ENCODE results near the gene SLC22A2. TPM values are rescaled to one million over a fixed set of nuclear protein-coding genes. Genes with fewer than 3 reads are reported as not detected.

Gene SLC22A2
- total RNA-seq, 1 donor from 2014 or later: not detected

DNA sequence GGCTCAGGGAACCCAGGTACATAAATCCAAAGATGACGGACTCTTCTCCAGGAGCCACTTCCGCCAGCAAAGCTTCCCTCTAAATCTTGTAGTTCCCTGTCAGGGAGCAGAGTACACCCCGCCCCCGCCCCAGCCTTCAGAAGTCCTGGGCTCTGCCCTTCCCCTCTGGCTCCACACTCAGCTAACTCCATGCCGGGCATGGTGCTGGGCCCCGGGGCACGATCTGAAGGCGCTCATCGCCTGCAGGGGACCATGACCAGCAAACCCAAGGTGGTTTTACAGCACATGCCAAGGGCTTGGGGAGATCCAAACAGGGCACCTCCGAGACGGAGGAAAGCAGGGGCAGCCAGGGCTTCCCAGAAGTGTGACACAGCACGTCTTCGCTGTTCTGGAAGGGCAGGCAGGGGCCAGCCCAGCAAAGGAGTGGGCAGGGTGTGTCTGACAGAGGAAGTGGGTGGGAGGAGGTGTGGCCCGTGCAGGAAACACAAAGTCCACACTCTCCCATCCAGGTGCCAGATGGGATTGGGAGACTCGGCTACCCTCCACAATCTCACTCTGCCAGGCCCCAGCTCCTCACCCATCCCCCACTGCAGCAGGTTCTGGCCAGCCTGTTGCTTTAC, 41.6 kb upstream of the SLC22A2 start:
- Histone ChIP-seq H3K36me3 (no peaks in the 10 kb centered on the region), H3K4me3 (no peak overlapping the region), H3K27me3 (ENCODE audit: low read depth) (no peaks in the 10 kb centered on the region), H3K9me3 (no peaks in the 10 kb centered on the region), H3K4me1 (no peaks in the 10 kb centered on the region), H3K27ac (no peak overlapping the region)
- intact Hi-C loops (cut with DNase I): no loop called here
- no peak for DNase-seq
- ATAC-seq: peak in 1 of 2 donors; percentile 33
- TF ChIP-seq, protein P1, sequence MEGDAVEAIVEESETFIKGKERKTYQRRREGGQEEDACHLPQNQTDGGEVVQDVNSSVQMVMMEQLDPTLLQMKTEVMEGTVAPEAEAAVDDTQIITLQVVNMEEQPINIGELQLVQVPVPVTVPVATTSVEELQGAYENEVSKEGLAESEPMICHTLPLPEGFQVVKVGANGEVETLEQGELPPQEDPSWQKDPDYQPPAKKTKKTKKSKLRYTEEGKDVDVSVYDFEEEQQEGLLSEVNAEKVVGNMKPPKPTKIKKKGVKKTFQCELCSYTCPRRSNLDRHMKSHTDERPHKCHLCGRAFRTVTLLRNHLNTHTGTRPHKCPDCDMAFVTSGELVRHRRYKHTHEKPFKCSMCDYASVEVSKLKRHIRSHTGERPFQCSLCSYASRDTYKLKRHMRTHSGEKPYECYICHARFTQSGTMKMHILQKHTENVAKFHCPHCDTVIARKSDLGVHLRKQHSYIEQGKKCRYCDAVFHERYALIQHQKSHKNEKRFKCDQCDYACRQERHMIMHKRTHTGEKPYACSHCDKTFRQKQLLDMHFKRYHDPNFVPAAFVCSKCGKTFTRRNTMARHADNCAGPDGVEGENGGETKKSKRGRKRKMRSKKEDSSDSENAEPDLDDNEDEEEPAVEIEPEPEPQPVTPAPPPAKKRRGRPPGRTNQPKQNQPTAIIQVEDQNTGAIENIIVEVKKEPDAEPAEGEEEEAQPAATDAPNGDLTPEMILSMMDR (IDR thresholded peaks at IDR 0.05): no peak

GRCh38 chr6:160299559-160299958, 40.9 kb upstream of the SLC22A2 start:
- ATAC-seq (no peak), DNase-seq (no peak)
- Histone ChIP-seq H3K9me3 (no peaks in the 10 kb centered on the region), H3K27ac (no peak overlapping the region), H3K36me3 (no peaks in the 10 kb centered on the region), H3K4me3 (no peak overlapping the region), H3K27me3 (ENCODE audit: low read depth) (no peaks in the 10 kb centered on the region), H3K4me1 (no peaks in the 10 kb centered on the region)
- TF ChIP-seq, protein P1 (IDR thresholded peaks at IDR 0.05): no peak
- intact Hi-C loops (cut with DNase I): no loop called here

DNA sequence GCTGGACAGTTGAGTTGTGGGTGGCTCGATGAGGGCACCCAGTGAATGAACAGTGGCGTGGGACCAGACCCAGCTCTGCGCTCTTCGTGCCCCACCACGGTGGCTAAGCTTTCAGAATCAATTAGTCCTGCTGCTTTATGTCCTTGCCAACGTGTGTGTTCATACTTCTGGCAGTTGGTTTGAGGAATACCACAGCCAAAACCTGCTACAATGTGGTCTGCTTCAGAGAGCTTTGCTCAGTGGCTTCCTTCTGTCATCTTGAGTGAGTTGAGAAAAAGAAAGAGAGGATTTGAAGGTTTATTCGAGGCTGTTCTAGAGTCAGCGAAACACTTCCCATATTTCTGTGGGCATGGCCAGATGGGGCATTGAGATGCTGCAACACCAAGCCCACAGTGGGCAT, 39.5 kb upstream of the SLC22A2 start:
- Histone ChIP-seq H3K4me3 (no peak overlapping the region), H3K27ac (no peak overlapping the region), H3K4me1 (no peaks in the 10 kb centered on the region), H3K36me3 (no peaks in the 10 kb centered on the region), H3K9me3 (no peaks in the 10 kb centered on the region), H3K27me3 (ENCODE audit: low read depth) (no peaks in the 10 kb centered on the region)
- intact Hi-C loops (cut with DNase I): no loop called here
- TF ChIP-seq, protein P1 (IDR thresholded peaks at IDR 0.05): no peak
- ATAC-seq (no peak), DNase-seq (no peak)

DNA sequence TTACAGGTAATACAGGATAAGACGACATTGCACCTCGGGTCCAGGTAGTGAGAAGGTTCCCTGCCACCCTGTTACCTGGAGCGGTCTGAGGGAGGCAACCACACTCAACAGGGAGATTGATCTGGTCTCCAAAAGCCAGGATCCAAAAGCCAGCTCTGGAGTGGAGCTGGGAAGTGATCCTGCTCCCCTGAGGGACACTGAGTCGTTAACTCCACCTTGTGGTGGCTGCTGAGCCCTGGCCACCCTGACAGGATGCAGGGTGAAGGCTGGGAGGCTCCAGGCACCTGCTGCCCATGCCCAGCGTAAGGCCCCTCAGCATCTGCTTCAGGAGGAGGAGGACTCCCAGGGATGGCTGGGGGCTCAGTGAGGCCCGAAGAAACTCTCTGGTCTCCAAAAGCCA, 38.7 kb upstream of the SLC22A2 start:
- Histone ChIP-seq H3K27ac (no peak overlapping the region), H3K4me3 (no peak overlapping the region), H3K9me3 (no peaks in the 10 kb centered on the region), H3K4me1 (no peaks in the 10 kb centered on the region), H3K36me3 (no peaks in the 10 kb centered on the region), H3K27me3 (ENCODE audit: low read depth) (no peaks in the 10 kb centered on the region)
- intact Hi-C loops (cut with DNase I): no loop called here
- no peak for DNase-seq
- TF ChIP-seq, protein P1 (IDR thresholded peaks at IDR 0.05): no peak
- no peak for ATAC-seq

DNA sequence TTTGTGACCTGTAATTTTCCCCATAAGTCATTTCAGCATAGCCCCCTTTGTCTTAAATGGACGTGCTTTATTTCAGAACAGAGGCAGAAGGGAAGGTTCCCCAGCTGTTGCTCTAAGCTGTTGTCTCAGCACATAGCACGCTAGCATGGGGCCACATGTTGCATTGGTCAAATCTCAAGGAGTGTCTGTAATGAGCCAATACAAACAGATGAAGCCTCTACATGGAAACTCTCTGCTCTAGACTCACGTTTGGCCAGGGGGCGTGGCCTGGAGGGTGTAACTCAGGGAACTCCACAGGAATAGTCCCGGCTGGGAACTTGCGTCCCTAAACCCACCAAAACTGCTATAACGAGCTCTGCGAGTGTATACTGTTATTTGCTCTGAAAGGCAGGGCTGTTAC, 35.2 kb upstream of the SLC22A2 start:
- DNase-seq (peak; percentile 64), ATAC-seq (peak; percentile 62 to 80)
- no peaks in the 10 kb centered on the region for H3K9me3 ChIP-seq
- TF ChIP-seq, protein P1 (IDR thresholded peaks at IDR 0.05): no peak
- no peaks in the 10 kb centered on the region for H3K27me3 ChIP-seq (ENCODE audit: low read depth)
- H3K27ac ChIP-seq: no peak overlapping the region
- H3K4me3 ChIP-seq: no peak overlapping the region
- H3K36me3 ChIP-seq: no peaks in the 10 kb centered on the region
- no peaks in the 10 kb centered on the region for H3K4me1 ChIP-seq
- intact Hi-C loops (cut with DNase I): no loop called here

All from lower lobe of right lung (tissue), 2 donors.